ENCODE results near the gene MEIS2. TPM values are rescaled to one million over a fixed set of nuclear protein-coding genes. Genes with fewer than 3 reads are reported as not detected.

MEIS2 gene
- total RNA-seq, 1 donor, result 73.0 TPM

DNA sequence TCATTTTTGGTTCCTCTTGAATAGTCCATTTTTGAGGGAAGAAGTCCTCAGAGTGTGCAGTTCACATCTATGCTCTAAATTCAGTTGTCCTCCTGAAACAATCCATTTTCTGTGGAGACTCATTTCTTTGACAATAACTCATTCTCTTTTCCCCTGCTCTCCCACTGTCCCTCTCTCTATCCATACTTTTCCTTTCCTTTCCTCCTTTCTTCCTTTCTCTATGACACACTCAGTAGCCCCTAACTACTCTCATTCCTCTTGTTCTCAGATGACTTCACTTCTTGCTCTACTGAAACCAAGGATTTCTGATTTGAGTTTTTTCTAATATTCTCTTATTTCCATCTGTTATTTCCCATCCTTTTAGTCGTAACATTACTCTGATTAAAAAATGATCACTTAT is 16.7 kb upstream of the MEIS2 start:
- DNase-seq (ENCODE audit: low read depth), result no peak
- H3K4me3 ChIP-seq (ENCODE audit: low read depth, low read length), result no peak overlapping the region
- TF ChIP-seq, protein P1, sequence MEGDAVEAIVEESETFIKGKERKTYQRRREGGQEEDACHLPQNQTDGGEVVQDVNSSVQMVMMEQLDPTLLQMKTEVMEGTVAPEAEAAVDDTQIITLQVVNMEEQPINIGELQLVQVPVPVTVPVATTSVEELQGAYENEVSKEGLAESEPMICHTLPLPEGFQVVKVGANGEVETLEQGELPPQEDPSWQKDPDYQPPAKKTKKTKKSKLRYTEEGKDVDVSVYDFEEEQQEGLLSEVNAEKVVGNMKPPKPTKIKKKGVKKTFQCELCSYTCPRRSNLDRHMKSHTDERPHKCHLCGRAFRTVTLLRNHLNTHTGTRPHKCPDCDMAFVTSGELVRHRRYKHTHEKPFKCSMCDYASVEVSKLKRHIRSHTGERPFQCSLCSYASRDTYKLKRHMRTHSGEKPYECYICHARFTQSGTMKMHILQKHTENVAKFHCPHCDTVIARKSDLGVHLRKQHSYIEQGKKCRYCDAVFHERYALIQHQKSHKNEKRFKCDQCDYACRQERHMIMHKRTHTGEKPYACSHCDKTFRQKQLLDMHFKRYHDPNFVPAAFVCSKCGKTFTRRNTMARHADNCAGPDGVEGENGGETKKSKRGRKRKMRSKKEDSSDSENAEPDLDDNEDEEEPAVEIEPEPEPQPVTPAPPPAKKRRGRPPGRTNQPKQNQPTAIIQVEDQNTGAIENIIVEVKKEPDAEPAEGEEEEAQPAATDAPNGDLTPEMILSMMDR (IDR thresholded peaks at IDR 0.05; ENCODE audit: insufficient read depth, low read depth, low read length), result no peak

DNA sequence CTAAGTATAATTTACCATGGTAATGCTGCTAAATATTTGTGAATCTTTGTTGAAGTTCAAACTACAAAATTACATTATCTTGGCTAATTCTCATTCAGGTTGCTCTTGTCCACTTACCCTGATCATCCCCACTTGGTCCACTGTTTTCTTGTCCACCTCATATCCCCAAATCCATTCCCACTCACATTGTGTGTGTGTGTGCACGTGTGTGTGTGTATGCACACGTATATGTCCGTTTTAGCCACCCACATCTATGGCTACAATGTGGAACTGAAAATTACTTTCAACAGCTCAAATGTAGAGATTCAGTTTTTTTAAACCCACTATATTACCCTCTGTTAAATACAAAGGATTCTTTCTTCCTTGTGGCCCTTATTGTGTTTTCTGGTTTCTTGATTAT is 15.2 kb upstream of the MEIS2 start:
- DNase-seq (ENCODE audit: low read depth), result no peak
- TF ChIP-seq, protein P1 (IDR thresholded peaks at IDR 0.05; ENCODE audit: insufficient read depth, low read depth, low read length), result no peak
- no peak overlapping the region for H3K4me3 ChIP-seq (ENCODE audit: low read depth, low read length)

DNA sequence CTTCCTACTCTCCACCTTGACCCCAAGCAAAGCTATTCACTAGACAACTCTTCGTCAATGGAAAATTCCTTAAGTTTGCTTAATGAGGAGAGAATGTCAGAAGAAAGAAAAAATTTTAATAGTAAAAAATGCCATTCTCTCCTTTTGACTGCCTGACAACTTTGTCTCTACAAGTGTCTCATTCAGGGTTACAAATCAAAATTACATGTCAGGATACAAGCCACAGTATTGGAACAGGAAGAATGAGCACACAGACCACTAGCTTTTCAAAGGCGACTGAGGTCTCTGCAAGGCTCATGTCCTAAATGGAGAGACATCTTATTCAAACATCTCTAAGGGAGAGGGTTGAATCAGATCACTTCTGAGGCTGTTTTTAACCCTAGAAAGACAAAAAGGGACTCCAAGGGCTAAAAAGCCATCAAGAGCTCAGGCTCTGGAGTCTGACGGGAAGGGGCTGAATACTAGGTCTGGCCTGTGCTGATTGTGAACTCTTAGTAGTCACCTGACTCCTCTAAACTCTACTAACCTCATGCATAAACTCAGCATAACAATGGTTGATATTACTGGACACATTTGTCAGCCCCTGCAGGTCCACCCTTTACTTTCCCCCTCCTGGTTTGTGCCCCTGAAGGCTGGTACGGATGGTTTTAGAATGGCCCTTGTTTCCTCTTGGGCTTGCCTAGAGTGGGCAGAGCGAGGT is 12.8 kb upstream of the MEIS2 start:
- no peak for DNase-seq (ENCODE audit: low read depth)
- TF ChIP-seq, protein P1 (IDR thresholded peaks at IDR 0.05; ENCODE audit: insufficient read depth, low read depth, low read length), result no peak
- H3K4me3 ChIP-seq (ENCODE audit: low read depth, low read length), result no peak overlapping the region

DNA sequence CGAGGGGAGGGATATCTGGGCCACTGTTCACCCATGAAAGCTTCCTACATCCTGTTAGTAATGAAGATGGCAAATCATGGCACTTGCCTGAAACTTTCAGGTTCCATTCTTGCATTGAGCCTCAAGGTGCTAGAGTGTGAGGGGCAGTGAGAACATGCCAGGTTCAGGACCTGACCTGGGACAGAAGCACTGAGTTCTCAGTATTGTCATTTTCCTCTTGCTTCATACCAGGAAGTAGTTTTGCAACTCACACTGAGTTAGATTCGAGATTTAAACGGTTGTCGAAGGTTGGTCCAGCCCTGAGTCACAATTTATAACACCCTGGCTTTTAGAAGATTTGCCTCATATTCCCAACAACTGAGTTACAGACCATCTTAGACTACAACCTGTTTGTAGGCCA is 11.8 kb upstream of the MEIS2 start:
- H3K4me3 ChIP-seq (ENCODE audit: low read depth, low read length), result no peak overlapping the region
- no peak for DNase-seq (ENCODE audit: low read depth)
- TF ChIP-seq, protein P1 (IDR thresholded peaks at IDR 0.05; ENCODE audit: insufficient read depth, low read depth, low read length), result no peak

DNA sequence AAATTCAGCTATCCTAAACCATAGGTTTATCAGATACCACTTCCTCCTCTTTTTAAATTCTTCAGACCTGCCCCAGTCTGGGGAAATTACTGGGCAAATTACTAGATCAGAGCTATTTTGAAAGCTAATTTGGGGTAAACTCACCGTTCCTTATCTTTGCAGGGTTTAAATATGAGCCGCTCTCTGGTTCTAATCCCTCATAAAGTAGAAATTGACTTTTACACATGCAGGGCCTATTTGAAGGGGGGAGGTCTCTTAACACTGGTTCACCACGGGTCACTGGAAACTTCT is 11.0 kb upstream of the MEIS2 start:
- no peak for DNase-seq (ENCODE audit: low read depth)
- peak overlapping the region; percentile 61 for H3K4me3 ChIP-seq (ENCODE audit: low read depth, low read length)
- TF ChIP-seq, protein P1 (IDR thresholded peaks at IDR 0.05; ENCODE audit: insufficient read depth, low read depth, low read length), result no peak

DNA sequence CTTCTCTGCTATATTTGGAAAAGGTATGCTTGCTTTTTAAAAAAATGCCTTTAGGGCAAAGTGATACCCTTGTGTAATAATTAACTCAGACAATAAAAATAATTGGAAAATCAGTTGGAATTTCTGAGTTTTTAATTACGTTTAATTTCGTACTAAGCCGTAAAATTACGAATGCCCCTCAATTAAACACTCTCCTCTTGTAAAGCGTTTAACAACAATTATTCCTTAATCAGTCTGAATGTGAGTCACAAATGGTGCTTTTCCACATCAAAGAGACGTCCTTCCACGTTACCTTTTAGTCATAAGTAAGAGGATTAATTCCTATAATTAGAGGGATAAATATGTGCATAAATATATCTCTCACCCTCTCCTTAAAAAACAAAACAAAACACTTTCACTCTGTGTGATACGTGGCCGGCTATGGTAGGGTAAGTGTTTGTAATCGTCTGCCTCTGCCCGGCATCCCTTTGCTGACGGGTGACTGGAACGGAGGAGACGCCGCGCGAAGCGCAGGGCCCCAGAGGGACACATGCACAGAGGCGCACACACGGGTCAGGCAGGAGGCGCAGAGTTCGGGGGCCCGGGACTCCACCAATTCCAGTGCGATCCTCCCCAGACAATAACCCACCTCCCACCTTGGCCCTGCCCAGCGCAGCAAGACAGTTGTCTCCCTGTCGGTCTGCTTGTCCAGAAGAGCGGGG is 9.7 kb upstream of the MEIS2 start:
- peak overlapping the region; percentile 61 for H3K4me3 ChIP-seq (ENCODE audit: low read depth, low read length)
- DNase-seq (ENCODE audit: low read depth), result peak; percentile 61
- TF ChIP-seq, protein P1 (IDR thresholded peaks at IDR 0.05; ENCODE audit: insufficient read depth, low read depth, low read length), result no peak

Measured in fibroblast of villous mesenchyme (primary cell).